Activated CD4-positive, alpha-beta memory T cell treated with anti-CD3 and anti-CD28 coated beads, Interleukin-2, amount 10 ng/mL, durations not matched to agents 7 days and 5 days (primary cell): ENCODE results near the gene HBA1. TPM values are rescaled to one million over a fixed set of nuclear protein-coding genes. Genes with fewer than 3 reads are reported as not detected.
"Not testable (repeated sequence)": the region's sequence is repeated elsewhere in the genome, so short reads cannot be mapped to it uniquely, and the experiment has no call there.

Experiments used
- CTCF ChIA-PET: fragments of 350-600 bp; sonication (Branson Sonifier 250); formaldehyde crosslinking; loops from one replicate; lab custom pipeline; 2021; ENCODE audit warnings: antibody characterized with exemption, inconsistent platforms; lab: Charles Lee
- POLR2A ChIA-PET: fragments of 350-600 bp; sonication (Branson Sonifier 250); formaldehyde crosslinking; loops from one replicate; lab custom pipeline; 2021; ENCODE audit warnings: antibody characterized with exemption; lab: Charles Lee
- DNase-seq: peaks from one replicate; pipeline ENCODE4 v3.0.0-alpha.2; 2020
- H3K27ac Mint-ChIP-seq: one replicate; pipeline ENCODE4 v1.8.0; 2021; ENCODE audit warnings: mild to moderate bottlenecking, mixed read lengths
- H3K27me3 Mint-ChIP-seq: one replicate; pipeline ENCODE4 v1.8.0; 2021; ENCODE audit warnings: mixed read lengths
- H3K36me3 Mint-ChIP-seq: one replicate; pipeline ENCODE4 v1.8.0; 2021; ENCODE audit warnings: low read depth, mixed read lengths
- H3K4me1 Mint-ChIP-seq: one replicate; pipeline ENCODE4 v1.8.0; 2021; ENCODE audit warnings: mixed read lengths
- H3K4me3 Mint-ChIP-seq: one replicate; pipeline ENCODE4 v1.8.0; 2021; ENCODE audit warnings: mild to moderate bottlenecking, mixed read lengths
- H3K9me3 Mint-ChIP-seq: one replicate; pipeline ENCODE4 v1.8.0; 2021; ENCODE audit warnings: mixed read lengths
- total RNA-seq, 2 experiments: library from RNA; stranded (reverse); gene quantifications; one replicate each; pipeline ENCODE4 v1.2.3, GENCODE V29; 2021

Gene HBA1
- total RNA-seq, 2 experiments from 2014 or later, result not detected

- CTCF ChIA-PET, DNase-seq, H3K4me3 Mint-ChIP-seq, H3K9me3 Mint-ChIP-seq, POLR2A ChIA-PET, H3K4me1 Mint-ChIP-seq, H3K36me3 Mint-ChIP-seq, H3K27ac Mint-ChIP-seq: not testable (repeated sequence)
- H3K27me3 Mint-ChIP-seq, result peaks cover 34% of the 10 kb centered on the region
Measured at GRCh38 chr16:163696-164095, 12.8 kb upstream of the HBA1 start.

- H3K4me1 Mint-ChIP-seq, H3K9me3 Mint-ChIP-seq, POLR2A ChIA-PET, DNase-seq, H3K27ac Mint-ChIP-seq, H3K36me3 Mint-ChIP-seq, CTCF ChIA-PET, H3K4me3 Mint-ChIP-seq: not testable (repeated sequence)
- peaks cover 37% of the 10 kb centered on the region for H3K27me3 Mint-ChIP-seq
Measured at GRCh38 chr16:164134-164823, 12.2 kb upstream of the HBA1 start.

GRCh38 chr16:164827-165538 lies 11.5 kb upstream of the HBA1 start:
- Mint-ChIP-seq H3K9me3 (no peaks in the 10 kb centered on the region), H3K4me1 (peaks cover 8% of the 10 kb centered on the region), H3K4me3 (no peak overlapping the region), H3K27ac (no peak overlapping the region), H3K36me3 (no peaks in the 10 kb centered on the region), H3K27me3 (peaks cover 40% of the 10 kb centered on the region)
- POLR2A ChIA-PET, result no interaction called here
- CTCF ChIA-PET, result no interaction called here
- DNase-seq, result no peak

- no peak within 1 kb of the TSS for H3K27ac Mint-ChIP-seq
- CTCF ChIA-PET, result no interaction called here
- no peaks in the 10 kb centered on the region for H3K36me3 Mint-ChIP-seq
- POLR2A ChIA-PET, result no interaction called here
- H3K27me3 Mint-ChIP-seq, result peaks cover 46% of the 10 kb centered on the region
- no peak for DNase-seq
- no peak within 1 kb of the TSS for H3K4me3 Mint-ChIP-seq
- H3K9me3 Mint-ChIP-seq, result no peaks in the 10 kb centered on the region
- H3K4me1 Mint-ChIP-seq, result peaks cover 8% of the 10 kb centered on the region
Measured at GRCh38 chr16:165539-166374, 10.7 kb upstream of the HBA1 start, which contains the start of gene HBM. TSS of gene HBM (plus strand) at chr16:165978. CDS start at chr16:165998, 20 bp downstream.

GRCh38 chr16:166375-167121 lies 9.9 kb upstream of the HBA1 start:
- no peak for DNase-seq
- Mint-ChIP-seq H3K27me3 (peaks cover 50% of the 10 kb centered on the region), H3K4me3 (no peak overlapping the region), H3K36me3 (no peaks in the 10 kb centered on the region), H3K4me1 (peaks cover 8% of the 10 kb centered on the region), H3K27ac (no peak overlapping the region), H3K9me3 (no peaks in the 10 kb centered on the region)
- ChIA-PET CTCF (no interaction called here), POLR2A (no interaction called here)

- H3K4me3 Mint-ChIP-seq, result no peak overlapping the region
- peaks cover 54% of the 10 kb centered on the region for H3K27me3 Mint-ChIP-seq
- ChIA-PET POLR2A (no interaction called here), CTCF (no interaction called here)
- no peaks in the 10 kb centered on the region for H3K9me3 Mint-ChIP-seq
- no peaks in the 10 kb centered on the region for H3K36me3 Mint-ChIP-seq
- peaks cover 8% of the 10 kb centered on the region for H3K4me1 Mint-ChIP-seq
- DNase-seq, result no peak
- H3K27ac Mint-ChIP-seq, result no peak overlapping the region
Measured at GRCh38 chr16:167122-167690, 9.3 kb upstream of the HBA1 start.

GRCh38 chr16:168424-168823 lies 8.1 kb upstream of the HBA1 start:
- CTCF ChIA-PET, result interaction anchor here (0.6 to 1.4 kb wide), 3 partner anchors 50 to 83 kb away, joined by 3 to 5 read pairs (median 3); no protein-coding TSS in a partner anchor
- Mint-ChIP-seq H3K4me1 (peaks cover 10% of the 10 kb centered on the region), H3K27ac (no peak overlapping the region), H3K36me3 (no peaks in the 10 kb centered on the region), H3K4me3 (no peak overlapping the region), H3K27me3 (peaks cover 56% of the 10 kb centered on the region), H3K9me3 (no peaks in the 10 kb centered on the region)
- POLR2A ChIA-PET, result no interaction called here
- DNase-seq, result no peak

GRCh38 chr16:169014-169413 lies 7.5 kb upstream of the HBA1 start:
- DNase-seq, result no peak
- ChIA-PET CTCF (interaction anchor here (1.2 to 1.4 kb wide), 2 partner anchors 51 to 62 kb away, joined by 3 to 5 read pairs; no protein-coding TSS in a partner anchor), POLR2A (no interaction called here)
- H3K4me3 Mint-ChIP-seq, result no peak overlapping the region
- no peaks in the 10 kb centered on the region for H3K9me3 Mint-ChIP-seq
- peaks cover 12% of the 10 kb centered on the region for H3K4me1 Mint-ChIP-seq
- H3K36me3 Mint-ChIP-seq, result no peaks in the 10 kb centered on the region
- peaks cover 59% of the 10 kb centered on the region for H3K27me3 Mint-ChIP-seq
- H3K27ac Mint-ChIP-seq, result no peak overlapping the region

GRCh38 chr16:170088-170507 lies 6.4 kb upstream of the HBA1 start:
- DNase-seq, H3K36me3 Mint-ChIP-seq, H3K27ac Mint-ChIP-seq, H3K4me3 Mint-ChIP-seq, H3K9me3 Mint-ChIP-seq, POLR2A ChIA-PET: not testable (repeated sequence)
- peaks cover 69% of the 10 kb centered on the region for H3K27me3 Mint-ChIP-seq
- CTCF ChIA-PET, result interaction anchor here (0.9 kb wide), 2 partner anchors 29 to 65 kb away, joined by 3 to 5 read pairs; partner anchors contain the start of gene FAM234A
- H3K4me1 Mint-ChIP-seq, result peaks cover 16% of the 10 kb centered on the region

GRCh38 chr16:170788-171187 lies 5.7 kb upstream of the HBA1 start:
- Mint-ChIP-seq H3K36me3 (no peaks in the 10 kb centered on the region), H3K27ac (no peak overlapping the region), H3K4me1 (peaks cover 17% of the 10 kb centered on the region), H3K9me3 (no peaks in the 10 kb centered on the region), H3K4me3 (no peak overlapping the region), H3K27me3 (peaks cover 71% of the 10 kb centered on the region)
- DNase-seq, result no peak
- ChIA-PET CTCF (interaction anchor here (0.9 kb wide), 2 partner anchors 30 to 64 kb away, joined by 3 to 5 read pairs; partner anchors contain the start of gene FAM234A), POLR2A (no interaction called here)

GRCh38 chr16:172374-172941 lies 4.0 kb upstream of the HBA1 start, which contains the start of gene HBA2:
TSS of gene HBA2 (plus strand) at chr16:172876. CDS start at chr16:172913, 37 bp downstream.
- H3K4me3 Mint-ChIP-seq, H3K9me3 Mint-ChIP-seq, CTCF ChIA-PET, H3K27ac Mint-ChIP-seq, DNase-seq, POLR2A ChIA-PET, H3K36me3 Mint-ChIP-seq: not testable (repeated sequence)
- Mint-ChIP-seq H3K27me3 (peaks cover 61% of the 10 kb centered on the region), H3K4me1 (peaks cover 15% of the 10 kb centered on the region)
